ENCODE data around the gene ZNF653.
A peak's percentile ranks its signal among the peaks of the same experiment; 100 is the strongest.

Gene ZNF653

GRCh38 chr19:11465600-11465999 is 40.0 kb downstream of the ZNF653 start:
- Histone ChIP-seq H3K27ac (ENCODE audit: low read length, poor library complexity, severe bottlenecking) (no peak overlapping the region), H2BK15ac (ENCODE audit: low read depth, poor library complexity, severe bottlenecking) (peak overlapping the region; percentile 48), H3K4ac (ENCODE audit: low read depth in 1 of 2, low read length in 2 of 2) (no peak overlapping the region), H3K4me2 (ENCODE audit: low read length, poor library complexity, severe bottlenecking) (no peak overlapping the region), H3K14ac (ENCODE audit: low read length in 2 of 2) (no peak overlapping the region), H3K4me1 (ENCODE audit: control insufficient read depth, insufficient read depth, low read depth, low read length) (no peaks in the 10 kb centered on the region), H3K18ac (ENCODE audit: low read depth in 1 of 2, low read length in 2 of 2) (no peak overlapping the region), H2AK5ac (ENCODE audit: low read length, severe bottlenecking) (no peak overlapping the region), H2BK12ac (ENCODE audit: low read length in 2 of 2) (no peak overlapping the region), H4K8ac (ENCODE audit: low read length) (no peak overlapping the region), H2AFZ (ENCODE audit: low read depth, low read length) (no peak overlapping the region), H4K91ac (ENCODE audit: low read length) (no peak overlapping the region), H3K27me3 (ENCODE audit: control insufficient read depth in 1 of 2, insufficient read depth in 1 of 2, low read length in 2 of 2) (peaks cover 0 to 8% of the 10 kb centered on the region in 2 experiments), H3K36me3 (ENCODE audit: control insufficient read depth in 1 of 2, insufficient read depth in 2 of 2, low read depth in 1 of 2, low read length in 2 of 2) (no peaks in the 10 kb centered on the region), H3K9me3 (ENCODE audit: control insufficient read depth, low read length) (no peaks in the 10 kb centered on the region), H3K9ac (ENCODE audit: low read length) (no peak overlapping the region), H3K23ac (ENCODE audit: low read length in 2 of 2) (no peak overlapping the region), H2BK5ac (ENCODE audit: low read depth, low read length, poor library complexity, severe bottlenecking) (no peak overlapping the region), H2BK120ac (ENCODE audit: low read depth, low read length) (no peak overlapping the region), H3K79me1 (replicated peaks; ENCODE audit: low read length, poor library complexity, severe bottlenecking) (no peaks in the 10 kb centered on the region), H3K4me3 (ENCODE audit: insufficient read depth in 1 of 2, low read depth in 1 of 2, low read length in 2 of 2) (no peak overlapping the region)
- 54% methylated on average over 7 of the region's 8 CpGs for WGBS
- DNase-seq = no peak

GRCh38 chr19:11464333-11465265 is 41.0 kb downstream of the ZNF653 start:
- Histone ChIP-seq H3K79me1 (replicated peaks; ENCODE audit: low read length, poor library complexity, severe bottlenecking) (no peaks in the 10 kb centered on the region), H3K4me3 (ENCODE audit: insufficient read depth in 1 of 2, low read depth in 1 of 2, low read length in 2 of 2) (no peak overlapping the region)

DNA sequence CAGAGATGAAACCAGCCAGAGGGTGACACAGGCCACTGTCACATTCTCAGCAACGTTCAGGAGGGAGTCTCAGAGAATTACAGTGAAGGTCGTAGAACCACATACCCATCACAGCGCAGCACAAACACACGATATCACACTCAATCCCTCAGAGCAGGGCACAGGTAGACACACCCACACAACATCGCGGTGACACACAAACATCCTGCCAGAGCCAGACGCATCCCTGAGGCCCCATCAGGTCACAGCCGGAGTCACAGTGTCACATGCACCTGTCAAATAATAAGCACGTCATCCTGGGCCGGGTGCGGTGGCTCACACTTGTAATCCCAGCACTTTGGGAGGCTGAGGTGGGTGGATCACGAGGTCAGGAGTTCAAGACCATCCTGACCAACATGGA is 42.2 kb downstream of the ZNF653 start:
- no peak overlapping the region for H3K4me2 ChIP-seq (ENCODE audit: low read length, poor library complexity, severe bottlenecking)
- no peak overlapping the region for H2AK5ac ChIP-seq (ENCODE audit: low read length, severe bottlenecking)
- DNase-seq = no peak
- no peak overlapping the region for H3K23ac ChIP-seq (ENCODE audit: low read length in 2 of 2)
- no peaks in the 10 kb centered on the region for H3K9me3 ChIP-seq (ENCODE audit: control insufficient read depth, low read length)
- H4K91ac ChIP-seq (ENCODE audit: low read length) = no peak overlapping the region
- peaks cover 1% of the 10 kb centered on the region for H3K4me1 ChIP-seq (ENCODE audit: control insufficient read depth, insufficient read depth, low read depth, low read length)
- WGBS = 86% methylated on average over 12 of the region's 12 CpGs
- H3K27ac ChIP-seq (ENCODE audit: low read length, poor library complexity, severe bottlenecking) = no peak overlapping the region
- H3K4me3 ChIP-seq (ENCODE audit: insufficient read depth in 1 of 2, low read depth in 1 of 2, low read length in 2 of 2) = no peak overlapping the region
- no peak overlapping the region for H4K8ac ChIP-seq (ENCODE audit: low read length)
- H3K18ac ChIP-seq (ENCODE audit: low read depth in 1 of 2, low read length in 2 of 2) = no peak overlapping the region
- no peak overlapping the region for H2BK120ac ChIP-seq (ENCODE audit: low read depth, low read length)
- no peak overlapping the region for H2BK12ac ChIP-seq (ENCODE audit: low read length in 2 of 2)
- H3K27me3 ChIP-seq (ENCODE audit: control insufficient read depth in 1 of 2, insufficient read depth in 1 of 2, low read length in 2 of 2) = peaks cover 2 to 8% of the 10 kb centered on the region in 2 experiments
- H2AFZ ChIP-seq (ENCODE audit: low read depth, low read length) = no peak overlapping the region
- no peaks in the 10 kb centered on the region for H3K79me1 ChIP-seq (replicated peaks; ENCODE audit: low read length, poor library complexity, severe bottlenecking)
- no peak overlapping the region for H3K9ac ChIP-seq (ENCODE audit: low read length)
- no peaks in the 10 kb centered on the region for H3K36me3 ChIP-seq (ENCODE audit: control insufficient read depth in 1 of 2, insufficient read depth in 2 of 2, low read depth in 1 of 2, low read length in 2 of 2)
- no peak overlapping the region for H2BK5ac ChIP-seq (ENCODE audit: low read depth, low read length, poor library complexity, severe bottlenecking)
- no peak overlapping the region for H3K4ac ChIP-seq (ENCODE audit: low read depth in 1 of 2, low read length in 2 of 2)
- H3K14ac ChIP-seq (ENCODE audit: low read length in 2 of 2) = no peak overlapping the region
- H2BK15ac ChIP-seq (ENCODE audit: low read depth, poor library complexity, severe bottlenecking) = no peak overlapping the region

More at GRCh38 chr19:11464333-11465265, 41.0 kb downstream of the ZNF653 start:
- peak overlapping the region in 1 of 2 experiments; percentile 77 for H3K23ac ChIP-seq (ENCODE audit: low read length in 2 of 2)
- no peak overlapping the region for H2BK120ac ChIP-seq (ENCODE audit: low read depth, low read length)
- no peak overlapping the region for H2AFZ ChIP-seq (ENCODE audit: low read depth, low read length)
- no peak for DNase-seq
- peak overlapping the region in 1 of 2 experiments; percentile 18 for H2BK12ac ChIP-seq (ENCODE audit: low read length in 2 of 2)
- H3K27ac ChIP-seq (ENCODE audit: low read length, poor library complexity, severe bottlenecking) = no peak overlapping the region
- no peak overlapping the region for H2AK5ac ChIP-seq (ENCODE audit: low read length, severe bottlenecking)
- no peak overlapping the region for H2BK15ac ChIP-seq (ENCODE audit: low read depth, poor library complexity, severe bottlenecking)
- H3K4ac ChIP-seq (ENCODE audit: low read depth in 1 of 2, low read length in 2 of 2) = no peak overlapping the region
- peaks cover 0 to 8% of the 10 kb centered on the region in 2 experiments for H3K27me3 ChIP-seq (ENCODE audit: control insufficient read depth in 1 of 2, insufficient read depth in 1 of 2, low read length in 2 of 2)
- peak overlapping the region in 1 of 2 experiments; percentile 1 for H3K18ac ChIP-seq (ENCODE audit: low read depth in 1 of 2, low read length in 2 of 2)
- 89% methylated on average over 11 of the region's 11 CpGs for WGBS
- peak overlapping the region; percentile 40 for H4K91ac ChIP-seq (ENCODE audit: low read length)
- no peak overlapping the region for H4K8ac ChIP-seq (ENCODE audit: low read length)
- no peaks in the 10 kb centered on the region for H3K4me1 ChIP-seq (ENCODE audit: control insufficient read depth, insufficient read depth, low read depth, low read length)
- no peak overlapping the region for H2BK5ac ChIP-seq (ENCODE audit: low read depth, low read length, poor library complexity, severe bottlenecking)
- H3K4me2 ChIP-seq (ENCODE audit: low read length, poor library complexity, severe bottlenecking) = no peak overlapping the region
- no peaks in the 10 kb centered on the region for H3K36me3 ChIP-seq (ENCODE audit: control insufficient read depth in 1 of 2, insufficient read depth in 2 of 2, low read depth in 1 of 2, low read length in 2 of 2)
- H3K14ac ChIP-seq (ENCODE audit: low read length in 2 of 2) = peak overlapping the region in 1 of 2 experiments; percentile 84
- no peaks in the 10 kb centered on the region for H3K9me3 ChIP-seq (ENCODE audit: control insufficient read depth, low read length)
- H3K9ac ChIP-seq (ENCODE audit: low read length) = no peak overlapping the region

DNA sequence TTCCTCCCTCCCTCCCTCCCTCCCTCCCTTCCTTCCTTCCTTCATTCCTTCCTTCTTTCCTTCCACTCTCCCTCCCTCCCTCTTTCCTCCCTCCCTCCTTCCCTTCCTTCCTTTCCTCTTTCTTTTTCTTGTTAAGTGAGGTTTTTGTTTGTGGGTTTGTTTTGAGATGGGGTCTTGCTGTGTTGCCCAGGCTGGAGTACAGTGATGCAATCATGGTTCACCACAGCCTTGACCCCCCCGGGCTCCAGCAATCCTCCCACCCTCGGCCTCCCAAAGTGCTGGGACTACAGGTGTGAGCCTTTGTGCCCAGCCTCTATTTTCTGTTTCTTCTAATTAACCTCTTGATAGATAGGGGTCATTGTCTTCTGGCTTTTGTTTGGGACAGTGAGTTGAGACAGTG is 44.2 kb downstream of the ZNF653 start:
- Histone ChIP-seq H2BK5ac (ENCODE audit: low read depth, low read length, poor library complexity, severe bottlenecking) (no peak overlapping the region), H2AK5ac (ENCODE audit: low read length, severe bottlenecking) (no peak overlapping the region), H3K9me3 (ENCODE audit: control insufficient read depth, low read length) (no peaks in the 10 kb centered on the region), H4K8ac (ENCODE audit: low read length) (no peak overlapping the region), H3K27me3 (ENCODE audit: control insufficient read depth in 1 of 2, insufficient read depth in 1 of 2, low read length in 2 of 2) (peaks cover 4 to 21% of the 10 kb centered on the region in 2 experiments), H2BK12ac (ENCODE audit: low read length in 2 of 2) (no peak overlapping the region), H3K14ac (ENCODE audit: low read length in 2 of 2) (no peak overlapping the region), H3K4me1 (ENCODE audit: control insufficient read depth, insufficient read depth, low read depth, low read length) (peaks cover 9% of the 10 kb centered on the region), H3K27ac (ENCODE audit: low read length, poor library complexity, severe bottlenecking) (no peak overlapping the region), H4K91ac (ENCODE audit: low read length) (no peak overlapping the region), H3K4ac (ENCODE audit: low read depth in 1 of 2, low read length in 2 of 2) (no peak overlapping the region), H3K18ac (ENCODE audit: low read depth in 1 of 2, low read length in 2 of 2) (no peak overlapping the region), H2AFZ (ENCODE audit: low read depth, low read length) (no peak overlapping the region), H3K4me3 (ENCODE audit: insufficient read depth in 1 of 2, low read depth in 1 of 2, low read length in 2 of 2) (no peak overlapping the region), H2BK15ac (ENCODE audit: low read depth, poor library complexity, severe bottlenecking) (no peak overlapping the region), H3K4me2 (ENCODE audit: low read length, poor library complexity, severe bottlenecking) (no peak overlapping the region), H2BK120ac (ENCODE audit: low read depth, low read length) (no peak overlapping the region), H3K79me1 (replicated peaks; ENCODE audit: low read length, poor library complexity, severe bottlenecking) (no peaks in the 10 kb centered on the region), H3K9ac (ENCODE audit: low read length) (no peak overlapping the region), H3K36me3 (ENCODE audit: control insufficient read depth in 1 of 2, insufficient read depth in 2 of 2, low read depth in 1 of 2, low read length in 2 of 2) (no peaks in the 10 kb centered on the region), H3K23ac (ENCODE audit: low read length in 2 of 2) (no peak overlapping the region)
- WGBS = no CpG with 5 or more reads among the region's 2 CpGs
- no peak for DNase-seq
